GM12801 (cell line): ENCODE data around the gene AASS.

Source experiments
- TF ChIP-seq, protein P1 (sequence below): IDR thresholded peaks from one replicate; pipeline ENCODE4 v1.5.1; 2011; ENCODE audit warnings: control low read depth; ENCODE audit not compliant: insufficient read length; ENCODE audit errors: extremely low read depth

AASS gene

GRCh38 chr7:122038134-122038533, 105.9 kb downstream of the AASS start:
- TF ChIP-seq, protein P1, sequence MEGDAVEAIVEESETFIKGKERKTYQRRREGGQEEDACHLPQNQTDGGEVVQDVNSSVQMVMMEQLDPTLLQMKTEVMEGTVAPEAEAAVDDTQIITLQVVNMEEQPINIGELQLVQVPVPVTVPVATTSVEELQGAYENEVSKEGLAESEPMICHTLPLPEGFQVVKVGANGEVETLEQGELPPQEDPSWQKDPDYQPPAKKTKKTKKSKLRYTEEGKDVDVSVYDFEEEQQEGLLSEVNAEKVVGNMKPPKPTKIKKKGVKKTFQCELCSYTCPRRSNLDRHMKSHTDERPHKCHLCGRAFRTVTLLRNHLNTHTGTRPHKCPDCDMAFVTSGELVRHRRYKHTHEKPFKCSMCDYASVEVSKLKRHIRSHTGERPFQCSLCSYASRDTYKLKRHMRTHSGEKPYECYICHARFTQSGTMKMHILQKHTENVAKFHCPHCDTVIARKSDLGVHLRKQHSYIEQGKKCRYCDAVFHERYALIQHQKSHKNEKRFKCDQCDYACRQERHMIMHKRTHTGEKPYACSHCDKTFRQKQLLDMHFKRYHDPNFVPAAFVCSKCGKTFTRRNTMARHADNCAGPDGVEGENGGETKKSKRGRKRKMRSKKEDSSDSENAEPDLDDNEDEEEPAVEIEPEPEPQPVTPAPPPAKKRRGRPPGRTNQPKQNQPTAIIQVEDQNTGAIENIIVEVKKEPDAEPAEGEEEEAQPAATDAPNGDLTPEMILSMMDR, result no peak

DNA sequence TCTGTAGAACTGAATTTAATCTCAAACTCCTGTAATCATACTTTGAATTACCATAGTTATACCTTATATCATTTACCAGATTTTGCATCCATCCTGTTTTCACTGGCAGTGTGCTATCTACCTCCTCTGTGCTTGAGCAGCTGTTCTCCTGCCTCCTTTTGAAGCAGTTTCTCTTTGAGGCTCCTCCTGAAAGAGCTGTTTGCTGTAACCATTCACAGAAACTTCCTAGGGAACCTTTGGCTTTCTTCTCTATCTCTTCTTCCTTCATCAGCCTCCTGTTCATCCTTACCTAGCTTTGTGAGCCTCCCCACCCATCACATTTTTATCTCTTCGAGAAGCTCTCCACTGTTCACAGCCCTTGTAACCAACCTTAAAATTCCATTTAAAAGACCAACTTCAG, 108.2 kb downstream of the AASS start:
- TF ChIP-seq, protein P1, result no peak

GRCh38 chr7:122033641-122034040, 110.4 kb downstream of the AASS start:
- TF ChIP-seq, protein P1, result no peak

DNA sequence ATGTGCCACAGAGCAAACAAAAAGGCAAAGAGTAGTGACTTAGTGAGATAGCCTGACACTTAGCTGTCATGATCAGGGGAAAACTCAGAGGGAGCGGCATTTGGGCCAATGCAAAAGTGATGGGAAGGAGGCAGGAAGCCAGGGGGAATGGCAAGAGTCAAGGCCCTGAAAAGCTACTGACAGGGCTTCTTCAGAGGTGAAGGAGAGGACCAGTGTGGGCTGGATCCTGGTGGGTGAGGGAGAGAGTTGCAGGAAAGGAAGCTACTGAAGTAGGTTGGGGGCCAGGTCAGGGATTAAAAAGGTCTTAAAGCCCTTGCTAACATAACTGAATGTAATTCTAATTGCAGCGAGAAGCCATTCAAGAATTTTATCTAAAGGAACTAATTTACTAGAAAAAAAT, 117.0 kb downstream of the AASS start:
- TF ChIP-seq, protein P1, result no peak
